AG10803 (cell line): Measurements from ENCODE around the gene XPO4.
"Not testable (repeated sequence)": the region's sequence is repeated elsewhere in the genome, so short reads cannot be mapped to it uniquely, and the experiment has no call there.

ENCODE experiments used
- DNase-seq: peaks from one replicate; pipeline ENCODE4 v3.0.0; 2010; ENCODE audit warnings: low read depth
- H3K4me3 ChIP-seq: 2 replicates; pipeline ENCODE4 v1.5.1; 2011; ENCODE audit warnings: mild to moderate bottlenecking, low read length, control low read depth
- TF ChIP-seq, protein P1 (sequence below): conservative IDR thresholded peaks from 2 replicates; pipeline ENCODE4 v1.5.1; 2011; ENCODE audit warnings: mild to moderate bottlenecking, low read length, control low read depth, inconsistent platforms

Gene XPO4

DNA sequence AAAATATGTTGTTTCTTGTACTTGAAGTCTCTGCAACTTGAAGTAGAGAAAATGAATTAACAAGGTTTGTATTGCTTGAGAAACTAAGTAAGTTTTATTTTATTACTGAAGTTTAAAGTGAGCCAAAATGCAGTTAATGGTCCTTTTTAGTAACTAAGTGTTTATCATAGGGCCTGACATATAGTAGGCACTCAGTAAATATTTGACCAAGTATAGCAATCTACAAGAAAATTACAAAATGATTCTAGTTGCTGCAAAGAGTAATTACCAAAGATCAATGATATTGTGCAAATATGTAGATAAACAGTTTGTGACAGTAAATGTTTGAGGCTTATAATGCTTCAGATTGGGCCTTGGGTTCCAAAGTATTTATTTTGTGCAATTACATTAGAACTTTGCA is 2.4 kb upstream of the XPO4 start:
- no peak overlapping the region for H3K4me3 ChIP-seq
- DNase-seq, result no peak
- TF ChIP-seq, protein P1, sequence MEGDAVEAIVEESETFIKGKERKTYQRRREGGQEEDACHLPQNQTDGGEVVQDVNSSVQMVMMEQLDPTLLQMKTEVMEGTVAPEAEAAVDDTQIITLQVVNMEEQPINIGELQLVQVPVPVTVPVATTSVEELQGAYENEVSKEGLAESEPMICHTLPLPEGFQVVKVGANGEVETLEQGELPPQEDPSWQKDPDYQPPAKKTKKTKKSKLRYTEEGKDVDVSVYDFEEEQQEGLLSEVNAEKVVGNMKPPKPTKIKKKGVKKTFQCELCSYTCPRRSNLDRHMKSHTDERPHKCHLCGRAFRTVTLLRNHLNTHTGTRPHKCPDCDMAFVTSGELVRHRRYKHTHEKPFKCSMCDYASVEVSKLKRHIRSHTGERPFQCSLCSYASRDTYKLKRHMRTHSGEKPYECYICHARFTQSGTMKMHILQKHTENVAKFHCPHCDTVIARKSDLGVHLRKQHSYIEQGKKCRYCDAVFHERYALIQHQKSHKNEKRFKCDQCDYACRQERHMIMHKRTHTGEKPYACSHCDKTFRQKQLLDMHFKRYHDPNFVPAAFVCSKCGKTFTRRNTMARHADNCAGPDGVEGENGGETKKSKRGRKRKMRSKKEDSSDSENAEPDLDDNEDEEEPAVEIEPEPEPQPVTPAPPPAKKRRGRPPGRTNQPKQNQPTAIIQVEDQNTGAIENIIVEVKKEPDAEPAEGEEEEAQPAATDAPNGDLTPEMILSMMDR, result no peak

DNA sequence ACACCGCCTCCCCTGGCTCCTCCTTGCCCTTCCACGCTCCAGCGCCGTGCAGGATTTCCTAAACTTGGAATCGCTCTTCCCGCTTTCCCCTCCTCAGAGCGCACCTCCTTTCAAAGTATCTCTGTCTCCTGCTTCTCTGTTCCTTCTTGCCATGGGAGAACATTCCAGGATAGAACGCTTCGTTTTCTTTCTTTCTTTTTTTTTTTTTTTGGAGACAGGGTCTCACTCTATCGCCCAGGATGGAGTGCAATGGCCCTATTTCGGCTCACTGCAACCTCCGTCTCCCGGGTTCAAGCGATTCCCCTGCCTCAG is 574 bp upstream of the XPO4 start:
- TF ChIP-seq, protein P1, result no peak
- DNase-seq, result no peak
- peak overlapping the region; percentile 93 for H3K4me3 ChIP-seq

DNA sequence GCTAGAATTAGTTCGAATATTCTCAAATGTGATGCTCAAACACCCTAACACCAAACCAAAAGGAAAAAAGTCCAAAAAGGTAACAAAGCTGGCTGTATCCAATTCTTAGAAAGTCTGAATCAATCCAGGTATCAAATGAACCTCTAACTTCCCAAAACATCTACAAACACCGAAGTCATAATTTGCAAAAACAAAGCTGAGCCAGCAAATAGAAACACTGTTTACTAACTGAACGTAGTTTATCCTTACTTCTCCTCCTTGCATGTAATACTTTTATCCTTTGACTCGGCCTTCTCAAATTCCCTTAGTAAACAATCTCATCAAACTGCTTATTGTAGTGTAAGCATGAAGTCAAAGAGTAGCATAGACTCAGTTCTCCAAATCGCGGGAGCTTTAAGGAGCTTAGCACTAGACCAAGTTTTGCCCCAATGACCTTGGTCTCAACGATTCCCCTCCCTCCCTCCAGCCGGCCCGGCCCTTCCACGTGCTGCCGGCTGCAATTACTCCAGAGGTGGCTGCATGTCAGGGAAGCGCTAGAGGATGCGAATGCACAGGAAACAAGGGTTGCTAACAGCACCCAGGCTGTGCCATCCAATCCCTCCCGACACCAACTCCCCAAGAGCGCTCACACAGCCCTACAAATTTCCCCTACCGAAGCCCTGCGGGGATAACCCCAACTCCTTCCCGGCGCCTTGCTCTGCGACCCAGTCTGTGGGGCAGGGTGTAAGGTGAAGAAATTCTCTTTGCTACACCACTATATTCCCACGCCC is 693 bp downstream of the XPO4 start:
- TF ChIP-seq, protein P1, result no peak
- peak overlapping the region; percentile 93 for H3K4me3 ChIP-seq
- DNase-seq, result peak; percentile 18

DNA sequence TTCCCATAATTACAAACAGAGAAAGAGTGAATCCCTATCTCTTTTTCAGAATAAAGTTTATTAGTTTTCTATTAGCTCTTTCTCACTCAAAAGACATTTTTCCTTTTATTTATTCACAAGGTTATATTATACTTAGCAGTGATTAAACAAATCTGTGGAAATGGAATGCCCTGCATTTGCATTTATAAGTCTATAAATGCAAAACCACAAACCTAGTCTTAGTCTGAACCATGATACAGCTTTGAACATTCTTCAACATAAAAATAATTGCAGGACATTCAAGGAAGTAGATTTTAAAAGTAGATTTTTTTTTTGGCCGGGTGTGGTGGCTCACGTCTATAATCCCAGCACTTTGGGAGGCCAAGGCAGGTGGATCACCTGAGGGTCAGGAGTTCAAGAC is 8.3 kb downstream of the XPO4 start:
- no peak overlapping the region for H3K4me3 ChIP-seq
- TF ChIP-seq, protein P1, result no peak
- DNase-seq, result no peak

DNA sequence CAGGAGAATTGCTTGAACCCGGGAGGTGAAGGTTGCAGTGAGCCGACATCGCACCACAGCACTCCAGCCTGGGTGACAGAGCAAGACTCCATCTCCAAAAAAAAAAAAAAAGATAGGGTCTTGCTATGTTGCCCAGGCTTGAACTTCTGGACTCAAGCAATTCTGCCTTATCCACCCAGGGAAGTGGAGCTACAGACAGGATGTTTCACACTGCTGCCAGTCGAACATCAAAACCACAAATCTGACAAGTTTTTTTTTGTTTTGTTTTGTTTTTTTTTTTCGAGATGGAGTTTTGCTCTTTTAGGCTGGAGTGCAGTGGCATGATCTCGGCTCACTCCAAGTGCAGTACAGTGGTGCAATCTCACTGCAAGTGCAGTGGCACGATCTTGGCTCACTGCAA is 10.8 kb downstream of the XPO4 start:
- TF ChIP-seq, protein P1, result no peak
- DNase-seq, result no peak
- no peak overlapping the region for H3K4me3 ChIP-seq

DNA sequence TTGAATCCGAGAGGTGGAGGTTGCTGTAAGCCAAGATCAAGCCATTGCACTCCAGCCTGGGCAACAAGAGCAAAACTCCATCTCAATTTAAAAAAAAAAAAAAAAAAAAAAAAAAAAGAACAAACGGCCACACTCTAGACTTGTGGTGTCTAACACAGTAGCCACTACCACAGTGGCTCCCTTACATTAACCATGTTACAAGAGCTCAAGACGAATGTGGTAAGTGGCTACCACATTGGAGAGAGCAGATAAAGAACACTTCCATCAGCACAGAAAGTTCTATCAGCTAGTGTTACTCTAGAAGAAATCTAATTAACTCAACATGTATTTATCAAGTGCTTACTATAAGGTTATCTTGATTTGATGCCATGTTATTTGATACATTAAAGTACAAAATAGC is 11.5 kb downstream of the XPO4 start:
- DNase-seq, result no peak
- no peak overlapping the region for H3K4me3 ChIP-seq
- TF ChIP-seq, protein P1, result no peak

DNA sequence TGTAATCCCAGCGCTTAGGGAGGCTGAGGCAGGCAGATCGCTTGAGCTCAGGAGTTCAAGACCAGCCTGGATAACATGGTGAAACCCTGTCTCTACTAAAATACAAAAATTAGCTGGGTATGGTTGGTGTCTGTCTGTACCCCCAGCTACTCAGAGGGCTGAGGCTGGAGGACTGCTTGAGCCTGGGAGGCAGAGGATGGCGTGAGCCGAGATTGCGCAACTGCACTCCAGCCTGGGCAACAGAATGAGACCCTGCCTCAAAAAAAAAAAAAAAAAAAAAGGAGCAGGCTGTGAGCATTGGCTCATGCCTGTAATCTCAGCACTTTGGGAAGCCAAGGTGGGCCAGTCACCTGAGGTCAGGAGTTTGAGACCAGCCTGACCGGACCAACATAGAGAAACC is 12.0 kb downstream of the XPO4 start:
- DNase-seq, H3K4me3 ChIP-seq: not testable (repeated sequence)
